ENCODE data around the gene FKBP15. TPM values are rescaled to one million over a fixed set of nuclear protein-coding genes. Genes with fewer than 3 reads are reported as not detected.

Gene FKBP15
- total and polyA plus RNA-seq, 2 of the 8 experiments (the other 6 are each of a cell fraction or from before 2014, with no cell fraction given), result 9.9 to 13.8 TPM

GRCh38 chr9:113166039-113166438 lies 55.0 kb downstream of the FKBP15 start (continued):
- TF ChIP-seq CTCF (IDR thresholded peaks at IDR 0.05; ENCODE audit: control extremely low read depth in 1 of 3, insufficient read depth in 1 of 3, low read depth in 1 of 3, low read length in 3 of 3), result no peak

All from H1 (cell line).